Neural crest cell (in vitro differentiated cells): Measurements from ENCODE around the gene ANKMY2. TPM values are rescaled to one million over a fixed set of nuclear protein-coding genes. Genes with fewer than 3 reads are reported as not detected.
A peak's percentile ranks its signal among the peaks of the same experiment; 100 is the strongest.
"Not testable (repeated sequence)": the region's sequence is repeated elsewhere in the genome, so short reads cannot be mapped to it uniquely, and the experiment has no call there.

Source experiments
- DNase-seq: peaks from one replicate; pipeline ENCODE4 v3.0.0; 2021; ENCODE audit warnings: low read depth, mixed read lengths, low spot score
- H3K27ac Mint-ChIP-seq: one replicate; pipeline ENCODE4 v1.8.0; 2021; ENCODE audit warnings: mild to moderate bottlenecking, mixed read lengths; ENCODE audit not compliant: unreplicated experiment
- H3K27me3 Mint-ChIP-seq: 2 replicates; pipeline ENCODE4 v1.8.0; 2021; ENCODE audit warnings: low read depth, mild to moderate bottlenecking, mixed read lengths
- H3K36me3 Mint-ChIP-seq: 2 replicates; pipeline ENCODE4 v1.8.0; 2021; ENCODE audit warnings: low read depth, mild to moderate bottlenecking, mixed read lengths
- H3K4me1 Mint-ChIP-seq: 2 replicates; pipeline ENCODE4 v1.8.0; 2021; ENCODE audit warnings: mixed read lengths
- H3K4me3 Mint-ChIP-seq: one replicate; pipeline ENCODE4 v1.8.0; 2021; ENCODE audit warnings: mild to moderate bottlenecking, mixed read lengths
- H3K9me3 Mint-ChIP-seq: 2 replicates; pipeline ENCODE4 v1.8.0; 2021; ENCODE audit warnings: mixed read lengths
- CTCF ChIP-seq: fragments of 200-600 bp; sonication (generic); conservative IDR thresholded peaks from 2 replicates; pipeline ENCODE4 v1.5.0; 2021; ENCODE audit warnings: antibody characterized with exemption, mild to moderate bottlenecking
- total RNA-seq: library from RNA; stranded (reverse); gene quantifications from 2 replicates; pipeline ENCODE4 v1.2.1, GENCODE V29; 2021

The ANKMY2 gene
- total RNA-seq, 1 donor from 2014 or later = 24.7 TPM

- Mint-ChIP-seq H3K4me1 (no peaks in the 10 kb centered on the region), H3K4me3 (no peak overlapping the region), H3K27ac (no peak overlapping the region), H3K27me3 (no peaks in the 10 kb centered on the region), H3K9me3 (no peaks in the 10 kb centered on the region), H3K36me3 (peaks cover 21% of the 10 kb centered on the region)
- TF ChIP-seq CTCF = no peak
- DNase-seq = no peak
These were observed 41.9 kb downstream of the ANKMY2 start for GRCh38 chr7:16603633-16604032.

- H3K27me3 Mint-ChIP-seq = no peaks in the 10 kb centered on the region
- no peak overlapping the region for H3K27ac Mint-ChIP-seq
- no peaks in the 10 kb centered on the region for H3K4me1 Mint-ChIP-seq
- H3K4me3 Mint-ChIP-seq = no peak overlapping the region
- H3K36me3 Mint-ChIP-seq = peaks cover 24% of the 10 kb centered on the region
- no peak for TF ChIP-seq CTCF
- DNase-seq = no peak
- no peaks in the 10 kb centered on the region for H3K9me3 Mint-ChIP-seq
These were observed 45.7 kb downstream of the ANKMY2 start for GRCh38 chr7:16599860-16600259.

GRCh38 chr7:16598015-16598414 lies 47.5 kb downstream of the ANKMY2 start:
- Mint-ChIP-seq H3K9me3 (no peaks in the 10 kb centered on the region), H3K27ac (no peak overlapping the region), H3K4me3 (no peak overlapping the region), H3K27me3 (no peaks in the 10 kb centered on the region), H3K4me1 (no peaks in the 10 kb centered on the region), H3K36me3 (peaks cover 19% of the 10 kb centered on the region)
- no peak for TF ChIP-seq CTCF
- DNase-seq = no peak

DNA sequence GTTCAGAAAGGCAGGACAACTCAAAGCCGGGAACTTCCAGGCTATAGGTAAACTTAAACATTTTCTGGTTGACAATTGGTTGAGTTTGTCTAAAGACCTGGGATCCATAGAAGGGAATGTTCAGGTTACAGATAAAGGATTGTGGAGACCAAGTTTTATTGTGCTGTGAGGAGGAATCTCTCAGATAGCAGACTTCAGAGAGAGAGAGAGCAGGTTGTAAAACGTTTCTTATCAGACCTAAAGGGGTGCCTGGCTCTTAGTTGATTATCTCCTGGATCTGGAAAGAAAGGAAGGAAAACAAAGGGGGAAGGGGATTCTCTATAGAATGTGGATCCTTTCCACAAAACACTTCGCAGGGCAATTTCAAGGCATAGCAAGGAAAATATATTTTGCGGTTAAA lies 50.0 kb downstream of the ANKMY2 start:
- not testable (repeated sequence) for H3K27me3 Mint-ChIP-seq, H3K4me3 Mint-ChIP-seq

GRCh38 chr7:16594676-16595075 lies 50.9 kb downstream of the ANKMY2 start:
- DNase-seq = no peak
- Mint-ChIP-seq H3K36me3 (peaks cover 8% of the 10 kb centered on the region), H3K27ac (no peak overlapping the region), H3K4me1 (no peaks in the 10 kb centered on the region), H3K4me3 (no peak overlapping the region), H3K27me3 (no peaks in the 10 kb centered on the region), H3K9me3 (no peaks in the 10 kb centered on the region)
- TF ChIP-seq CTCF = no peak

More for the DNA sequence above, 50.0 kb downstream of the ANKMY2 start:
- not testable (repeated sequence) for DNase-seq, H3K4me1 Mint-ChIP-seq, H3K36me3 Mint-ChIP-seq, H3K9me3 Mint-ChIP-seq
- H3K27ac Mint-ChIP-seq = peak overlapping the region; percentile 38

DNA sequence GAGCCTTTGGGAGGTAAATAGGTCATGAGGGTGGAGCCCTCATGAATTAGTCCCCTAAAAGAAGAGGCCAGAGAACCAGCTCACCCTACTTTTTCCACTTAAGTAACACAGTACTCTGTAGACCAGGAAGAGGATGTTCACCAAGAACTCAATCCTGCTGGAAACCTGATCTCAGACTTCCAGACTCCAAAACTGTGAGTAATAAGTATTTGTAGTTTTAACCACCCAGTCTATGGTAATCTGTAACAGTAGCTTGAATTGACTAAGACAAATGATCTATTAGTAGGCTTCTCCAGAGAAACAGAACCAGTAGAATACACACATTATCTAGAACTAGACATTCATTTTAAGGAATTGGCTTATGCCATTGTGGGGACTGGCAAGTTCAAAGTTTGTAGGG lies 51.5 kb downstream of the ANKMY2 start:
- peaks cover 8% of the 10 kb centered on the region for H3K36me3 Mint-ChIP-seq
- no peaks in the 10 kb centered on the region for H3K4me1 Mint-ChIP-seq
- H3K27ac Mint-ChIP-seq = no peak overlapping the region
- H3K9me3 Mint-ChIP-seq = no peaks in the 10 kb centered on the region
- no peak overlapping the region for H3K4me3 Mint-ChIP-seq
- TF ChIP-seq CTCF = no peak
- no peaks in the 10 kb centered on the region for H3K27me3 Mint-ChIP-seq
- DNase-seq = no peak
